ENCODE results near the gene LRP2.

DNA sequence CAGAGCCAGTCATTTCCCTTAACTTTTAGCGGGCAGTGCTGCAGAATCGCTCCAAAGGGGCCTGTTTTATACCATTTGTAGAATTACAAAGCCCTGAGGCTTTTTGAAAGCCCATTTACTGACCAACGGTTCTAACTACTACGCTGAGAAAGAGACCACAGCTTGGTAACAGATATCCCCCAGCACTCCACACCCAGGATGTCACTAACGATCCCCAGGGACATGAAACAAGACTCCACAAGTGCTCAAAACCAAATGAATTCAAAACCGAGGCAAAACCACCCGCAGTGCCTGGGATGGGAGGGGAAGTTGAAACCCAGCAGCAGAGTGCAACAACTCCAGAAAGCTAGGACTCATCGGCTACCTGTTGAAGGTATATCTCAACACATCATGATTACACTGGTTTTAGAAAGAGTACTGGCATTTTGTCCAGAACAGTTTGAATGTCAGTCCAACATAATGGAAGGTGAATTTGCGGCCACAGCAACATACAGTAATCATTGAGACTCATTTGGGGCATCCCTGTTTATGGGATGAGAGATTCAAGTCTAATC, 33.6 kb upstream of the LRP2 start:
- no peak for TF ChIP-seq EP300 (IDR thresholded peaks at IDR 0.05; ENCODE audit: borderline replicate concordance)
- TF ChIP-seq CEBPB (IDR thresholded peaks at IDR 0.05) = no peak
- TF ChIP-seq, protein P1, sequence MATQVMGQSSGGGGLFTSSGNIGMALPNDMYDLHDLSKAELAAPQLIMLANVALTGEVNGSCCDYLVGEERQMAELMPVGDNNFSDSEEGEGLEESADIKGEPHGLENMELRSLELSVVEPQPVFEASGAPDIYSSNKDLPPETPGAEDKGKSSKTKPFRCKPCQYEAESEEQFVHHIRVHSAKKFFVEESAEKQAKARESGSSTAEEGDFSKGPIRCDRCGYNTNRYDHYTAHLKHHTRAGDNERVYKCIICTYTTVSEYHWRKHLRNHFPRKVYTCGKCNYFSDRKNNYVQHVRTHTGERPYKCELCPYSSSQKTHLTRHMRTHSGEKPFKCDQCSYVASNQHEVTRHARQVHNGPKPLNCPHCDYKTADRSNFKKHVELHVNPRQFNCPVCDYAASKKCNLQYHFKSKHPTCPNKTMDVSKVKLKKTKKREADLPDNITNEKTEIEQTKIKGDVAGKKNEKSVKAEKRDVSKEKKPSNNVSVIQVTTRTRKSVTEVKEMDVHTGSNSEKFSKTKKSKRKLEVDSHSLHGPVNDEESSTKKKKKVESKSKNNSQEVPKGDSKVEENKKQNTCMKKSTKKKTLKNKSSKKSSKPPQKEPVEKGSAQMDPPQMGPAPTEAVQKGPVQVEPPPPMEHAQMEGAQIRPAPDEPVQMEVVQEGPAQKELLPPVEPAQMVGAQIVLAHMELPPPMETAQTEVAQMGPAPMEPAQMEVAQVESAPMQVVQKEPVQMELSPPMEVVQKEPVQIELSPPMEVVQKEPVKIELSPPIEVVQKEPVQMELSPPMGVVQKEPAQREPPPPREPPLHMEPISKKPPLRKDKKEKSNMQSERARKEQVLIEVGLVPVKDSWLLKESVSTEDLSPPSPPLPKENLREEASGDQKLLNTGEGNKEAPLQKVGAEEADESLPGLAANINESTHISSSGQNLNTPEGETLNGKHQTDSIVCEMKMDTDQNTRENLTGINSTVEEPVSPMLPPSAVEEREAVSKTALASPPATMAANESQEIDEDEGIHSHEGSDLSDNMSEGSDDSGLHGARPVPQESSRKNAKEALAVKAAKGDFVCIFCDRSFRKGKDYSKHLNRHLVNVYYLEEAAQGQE (IDR thresholded peaks at IDR 0.05; ENCODE audit: low read depth) = no peak
- TF ChIP-seq TAF1 (IDR thresholded peaks at IDR 0.05; ENCODE audit: low read depth) = no peak
- TF ChIP-seq ZBTB7A (IDR thresholded peaks at IDR 0.05; ENCODE audit: low read depth) = no peak
- TF ChIP-seq, protein P2, sequence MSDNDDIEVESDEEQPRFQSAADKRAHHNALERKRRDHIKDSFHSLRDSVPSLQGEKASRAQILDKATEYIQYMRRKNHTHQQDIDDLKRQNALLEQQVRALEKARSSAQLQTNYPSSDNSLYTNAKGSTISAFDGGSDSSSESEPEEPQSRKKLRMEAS (IDR thresholded peaks at IDR 0.05) = no peak
- TF ChIP-seq CREB1 (IDR thresholded peaks at IDR 0.05; ENCODE audit: low read depth) = no peak
- TF ChIP-seq NFIC (IDR thresholded peaks at IDR 0.05) = no peak
- no peak for TF ChIP-seq YY1 (IDR thresholded peaks at IDR 0.05; ENCODE audit: low read depth)
- TF ChIP-seq FOXM1 (IDR thresholded peaks at IDR 0.05; ENCODE audit: borderline replicate concordance, low read depth) = no peak
- TF ChIP-seq, protein P3, sequence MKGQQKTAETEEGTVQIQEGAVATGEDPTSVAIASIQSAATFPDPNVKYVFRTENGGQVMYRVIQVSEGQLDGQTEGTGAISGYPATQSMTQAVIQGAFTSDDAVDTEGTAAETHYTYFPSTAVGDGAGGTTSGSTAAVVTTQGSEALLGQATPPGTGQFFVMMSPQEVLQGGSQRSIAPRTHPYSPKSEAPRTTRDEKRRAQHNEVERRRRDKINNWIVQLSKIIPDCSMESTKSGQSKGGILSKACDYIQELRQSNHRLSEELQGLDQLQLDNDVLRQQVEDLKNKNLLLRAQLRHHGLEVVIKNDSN (IDR thresholded peaks at IDR 0.05) = no peak
- no peak for TF ChIP-seq TCF12 (IDR thresholded peaks at IDR 0.05; ENCODE audit: low read depth)
- no peak for TF ChIP-seq EGR1 (IDR thresholded peaks at IDR 0.05)

All from Ishikawa (cell line).